Measurements from ENCODE around the gene LRRC56. TPM values are rescaled to one million over a fixed set of nuclear protein-coding genes. Genes with fewer than 3 reads are reported as not detected.

LRRC56 gene
- total and polyA plus RNA-seq, 4 experiments from 2014 or later = 0.24 to 4.6 (median 3.0) TPM

DNA sequence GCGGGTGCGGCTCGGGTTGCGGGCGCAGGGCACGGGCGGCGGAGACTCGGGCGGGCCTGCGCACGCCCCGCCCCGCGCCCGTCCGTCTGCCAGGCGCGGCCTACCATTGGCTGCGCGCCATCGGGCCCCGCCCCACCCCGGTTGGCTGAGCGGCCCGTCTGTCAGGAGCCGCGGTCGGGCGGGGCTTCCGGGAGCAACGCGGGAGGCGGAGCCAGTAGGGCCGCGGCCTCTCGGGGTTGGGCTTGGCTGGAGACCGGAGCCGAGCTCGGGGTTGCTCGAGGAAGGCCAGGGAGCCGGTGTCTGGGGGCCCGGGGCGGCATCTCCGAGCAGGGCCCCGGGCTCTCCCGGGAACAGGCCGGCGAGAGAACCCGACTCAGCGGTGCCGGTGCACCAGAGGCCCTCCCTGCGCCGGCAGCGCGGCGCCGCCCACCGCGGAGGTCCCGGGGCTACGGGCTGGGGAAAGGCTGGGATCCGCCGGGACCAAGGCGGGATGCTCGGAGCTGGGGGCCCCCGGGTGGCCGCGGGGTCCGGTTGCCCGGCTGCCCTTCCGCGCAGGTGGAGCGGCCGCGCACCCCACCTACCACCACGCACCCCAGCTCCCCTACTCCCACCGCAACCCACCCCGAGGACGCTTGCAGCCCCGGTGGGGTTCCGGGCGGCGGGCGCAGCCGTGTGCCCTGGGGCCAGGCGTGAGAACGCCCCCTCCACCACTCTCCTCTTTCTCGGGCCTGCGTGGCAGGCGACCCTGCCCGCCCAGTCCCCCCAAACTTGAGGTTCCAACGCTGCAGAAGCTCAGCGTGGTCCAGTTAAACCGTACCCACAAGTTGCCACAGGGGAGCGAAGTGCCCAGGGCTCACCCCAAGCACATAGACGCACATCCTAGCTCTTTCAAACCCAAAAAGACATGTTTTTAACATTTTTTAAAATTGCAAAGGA, 1.5 kb upstream of the LRRC56 start, which contains the start of gene HRAS:
TSS of gene HRAS (minus strand) at position 58 of the 936 bp plus-strand sequence.
- Mint-ChIP-seq H3K4me3 (peak within 1 kb of the TSS; percentile 90 to 98 (median 96)), H3K4me1 (peaks cover 4 to 34% (median 16%) of the 10 kb centered on the region in 4 donors), H3K9me3 (no peaks in the 10 kb centered on the region), H3K27me3 (no peaks in the 10 kb centered on the region), H3K27ac (peak within 1 kb of the TSS; percentile 92 to 98 (median 97)), H3K36me3 (peaks cover 0 to 10% of the 10 kb centered on the region in 2 donors)
- POLR2A ChIA-PET (ENCODE audit: partially characterized antibody) = interaction anchor here (0.8 to 5.3 kb wide), 28 partner anchors 9 to 298 kb away, joined by 3 to 47 read pairs (median 5); partner anchors contain the start of genes DEAF1, IRF7, PHRF1 and PTDSS2
- H3K4me1 ChIP-seq (ENCODE audit: insufficient read depth, low read length) = peaks cover 40% of the 10 kb centered on the region
- H3K27me3 ChIP-seq (ENCODE audit: insufficient read depth, low read length) = no peaks in the 10 kb centered on the region
- no peaks in the 10 kb centered on the region for H3K9me3 ChIP-seq (ENCODE audit: control insufficient read depth in 1 of 2, low read length in 2 of 2)
- peak within 1 kb of the TSS; percentile 29 to 69 for H3K4me3 ChIP-seq (ENCODE audit: low read length in 2 of 2)
- CTCF ChIA-PET (ENCODE audit: partially characterized antibody) = interaction anchor here (0.6 to 1.8 kb wide), 7 partner anchors 17 to 213 kb away, joined by 3 to 11 read pairs (median 4); partner anchors contain the start of genes PHRF1 and TMEM80
- H3K36me3 ChIP-seq (ENCODE audit: insufficient read depth, low read length) = peaks cover 24% of the 10 kb centered on the region
- H3K27ac ChIP-seq (ENCODE audit: low read depth, low read length) = peak within 1 kb of the TSS; percentile 65
- intact Hi-C loops (cut with micrococcal nuclease) = loop anchor here (1.0 to 2.0 kb wide), 4 partner anchors 17 to 261 kb away; partner anchors contain the start of genes LMNTD2 and RASSF7
- DNase-seq = peak; percentile 93 to 98 (median 96)

DNA sequence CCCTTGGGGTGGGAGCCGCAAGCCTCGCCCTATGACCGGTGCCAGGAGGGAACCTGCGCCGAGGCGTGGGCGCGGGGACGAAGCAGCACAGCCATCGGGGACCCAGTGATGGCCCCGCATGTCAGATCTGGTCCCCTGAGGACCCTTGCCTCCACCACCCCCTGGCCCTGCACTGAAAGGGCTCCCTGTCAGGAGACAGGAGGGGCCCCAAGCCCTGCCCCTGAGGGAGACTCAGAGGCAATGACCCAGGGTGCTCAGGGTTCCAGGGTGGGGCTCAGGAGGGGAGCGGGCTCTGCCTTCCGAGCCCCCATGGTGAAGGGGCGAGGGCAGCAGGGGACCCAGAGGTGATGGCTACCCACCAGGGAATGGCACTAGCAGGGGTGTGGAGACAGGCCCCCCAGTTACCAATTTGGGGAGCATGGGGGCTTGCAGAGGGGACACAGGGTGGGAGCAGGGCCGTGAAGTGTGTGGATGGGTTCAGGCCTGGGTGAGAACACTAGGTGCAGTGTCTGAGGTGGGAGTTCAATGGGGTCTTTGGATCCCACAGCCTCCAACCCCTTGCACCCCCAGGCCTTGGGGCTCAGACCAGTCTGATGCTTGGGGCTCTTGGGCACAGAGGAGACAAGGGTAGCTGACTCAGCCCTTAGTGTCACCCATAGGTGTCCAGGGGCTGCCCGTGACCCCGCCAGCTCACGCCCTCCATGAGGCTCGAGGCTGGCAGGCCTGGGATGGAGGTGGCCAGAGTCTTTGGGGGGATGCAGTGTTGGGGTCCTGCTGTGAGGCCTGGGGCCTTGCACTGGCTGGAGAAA, 499 bp downstream of the LRRC56 start:
- peaks cover 6 to 34% (median 17%) of the 10 kb centered on the region in 4 donors for H3K4me1 Mint-ChIP-seq
- Histone ChIP-seq H3K36me3 (ENCODE audit: insufficient read depth, low read length) (peaks cover 6% of the 10 kb centered on the region), H3K4me1 (ENCODE audit: insufficient read depth, low read length) (peaks cover 40% of the 10 kb centered on the region), H3K27ac (ENCODE audit: low read depth, low read length) (peak overlapping the region; percentile 65), H3K27me3 (ENCODE audit: insufficient read depth, low read length) (no peaks in the 10 kb centered on the region), H3K4me3 (ENCODE audit: low read length in 2 of 2) (peak overlapping the region; percentile 11 to 69), H3K9me3 (ENCODE audit: control insufficient read depth in 1 of 2, low read length in 2 of 2) (no peaks in the 10 kb centered on the region)
- H3K4me3 Mint-ChIP-seq = peak overlapping the region; percentile 61 to 81 (median 70)
- H3K27ac Mint-ChIP-seq = peak overlapping the region; percentile 82 to 92 (median 85)
- ChIA-PET POLR2A (ENCODE audit: partially characterized antibody) (interaction anchor here (1.4 to 5.3 kb wide), 8 partner anchors 17 to 221 kb away, joined by 4 to 47 read pairs (median 13); partner anchors contain the start of genes DEAF1, LMNTD2, PHRF1 and PTDSS2), CTCF (ENCODE audit: partially characterized antibody) (interaction anchor here (1.3 kb wide), 1 partner anchor 19 kb away, joined by 4 read pairs; no protein-coding TSS in a partner anchor)
- DNase-seq = peak in 1 of 5 donors; percentile 40
- peaks cover 0 to 2% of the 10 kb centered on the region in 2 donors for H3K36me3 Mint-ChIP-seq
- intact Hi-C loops (cut with micrococcal nuclease) = loop anchor here (1.0 to 2.0 kb wide), 4 partner anchors 17 to 157 kb away; partner anchors contain the start of genes DEAF1, LMNTD2, RASSF7 and TMEM80
- H3K9me3 Mint-ChIP-seq = no peaks in the 10 kb centered on the region
- H3K27me3 Mint-ChIP-seq = no peaks in the 10 kb centered on the region

DNA sequence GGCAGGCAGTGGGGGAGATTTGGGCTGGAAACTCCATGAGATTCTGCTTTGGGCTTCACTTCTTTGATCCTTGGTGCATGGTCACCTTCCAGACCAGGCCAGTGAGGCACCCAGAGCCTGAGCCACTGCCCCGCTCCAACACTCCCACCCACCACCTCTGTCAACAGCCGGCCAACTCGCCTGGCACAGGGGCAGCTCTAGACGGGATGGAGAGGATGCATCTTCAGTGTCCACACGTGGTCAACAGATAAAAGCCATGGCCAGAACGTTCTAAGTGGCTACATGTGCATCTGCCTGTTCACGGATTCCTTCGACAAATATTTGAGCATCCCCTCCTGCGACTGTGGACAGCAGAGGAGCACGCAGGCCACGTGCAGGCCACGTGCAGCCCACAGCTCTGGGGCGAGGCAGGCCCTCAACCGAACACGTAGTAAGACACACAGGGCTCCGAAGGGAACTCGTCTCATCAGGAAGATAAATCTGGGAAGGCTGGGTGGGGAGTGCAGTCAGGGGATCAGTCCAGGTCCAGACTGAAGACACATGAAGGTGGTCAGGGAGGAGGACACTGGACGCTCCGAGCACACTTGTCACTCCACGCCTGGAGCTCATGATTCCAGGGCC, 1.2 kb downstream of the LRRC56 start:
- peaks cover 6 to 34% (median 17%) of the 10 kb centered on the region in 4 donors for H3K4me1 Mint-ChIP-seq
- H3K27ac Mint-ChIP-seq = peak overlapping the region; percentile 60 to 92 (median 84)
- Histone ChIP-seq H3K4me1 (ENCODE audit: insufficient read depth, low read length) (peaks cover 40% of the 10 kb centered on the region), H3K4me3 (ENCODE audit: low read length in 2 of 2) (no peak overlapping the region), H3K27me3 (ENCODE audit: insufficient read depth, low read length) (no peaks in the 10 kb centered on the region), H3K9me3 (ENCODE audit: control insufficient read depth in 1 of 2, low read length in 2 of 2) (no peaks in the 10 kb centered on the region), H3K36me3 (ENCODE audit: insufficient read depth, low read length) (peaks cover 2% of the 10 kb centered on the region), H3K27ac (ENCODE audit: low read depth, low read length) (no peak overlapping the region)
- CTCF ChIA-PET (ENCODE audit: partially characterized antibody) = interaction anchor here (1.2 kb wide), 1 partner anchor 17 kb away, joined by 3 read pairs; no protein-coding TSS in a partner anchor
- POLR2A ChIA-PET (ENCODE audit: partially characterized antibody) = interaction anchor here (3.9 kb wide), 1 partner anchor 17 kb away, joined by 26 read pairs; no protein-coding TSS in a partner anchor
- peak overlapping the region in 3 of 8 donors; percentile 14 to 74 (median 69) for H3K4me3 Mint-ChIP-seq
- H3K27me3 Mint-ChIP-seq = no peaks in the 10 kb centered on the region
- no peaks in the 10 kb centered on the region for H3K9me3 Mint-ChIP-seq
- peak in 1 of 5 donors; percentile 26 for DNase-seq
- peaks cover 0 to 2% of the 10 kb centered on the region in 2 donors for H3K36me3 Mint-ChIP-seq
- intact Hi-C loops (cut with micrococcal nuclease) = no loop called here

DNA sequence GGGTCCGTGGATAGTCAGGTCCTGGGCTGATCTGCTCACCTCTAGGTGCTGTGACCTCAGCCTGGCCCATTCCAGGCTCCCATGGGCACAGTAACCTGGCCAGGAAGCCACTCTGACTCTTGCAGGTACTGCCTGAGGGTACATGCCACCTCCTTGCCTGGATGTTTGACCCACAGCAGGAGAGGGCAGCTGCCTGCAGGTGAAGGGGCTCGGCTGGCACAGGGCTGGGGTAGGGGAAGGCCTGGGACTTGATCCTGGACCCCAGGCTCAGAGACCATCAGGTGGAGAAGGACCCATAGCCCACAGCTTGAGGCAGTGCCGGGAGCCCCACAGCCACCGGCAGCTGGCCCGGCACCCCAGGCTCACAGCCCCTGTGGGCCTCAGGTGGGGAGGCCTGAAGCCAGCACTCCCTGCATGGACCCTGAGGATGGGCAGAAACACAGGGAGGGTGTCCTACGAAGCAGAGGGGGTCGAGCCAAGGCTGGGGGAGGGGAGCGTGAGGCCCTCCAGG, 2.7 kb downstream of the LRRC56 start:
- Mint-ChIP-seq H3K4me3 (no peak overlapping the region), H3K36me3 (no peaks in the 10 kb centered on the region), H3K27ac (no peak overlapping the region), H3K4me1 (peaks cover 6 to 26% (median 17%) of the 10 kb centered on the region in 4 donors), H3K27me3 (no peaks in the 10 kb centered on the region), H3K9me3 (no peaks in the 10 kb centered on the region)
- POLR2A ChIA-PET (ENCODE audit: partially characterized antibody) = no interaction called here
- no peak overlapping the region for H3K27ac ChIP-seq (ENCODE audit: low read depth, low read length)
- no peaks in the 10 kb centered on the region for H3K36me3 ChIP-seq (ENCODE audit: insufficient read depth, low read length)
- intact Hi-C loops (cut with micrococcal nuclease) = no loop called here
- no peaks in the 10 kb centered on the region for H3K9me3 ChIP-seq (ENCODE audit: control insufficient read depth in 1 of 2, low read length in 2 of 2)
- peak in 1 of 5 donors; percentile 22 for DNase-seq
- peaks cover 28% of the 10 kb centered on the region for H3K4me1 ChIP-seq (ENCODE audit: insufficient read depth, low read length)
- H3K27me3 ChIP-seq (ENCODE audit: insufficient read depth, low read length) = no peaks in the 10 kb centered on the region
- no peak overlapping the region for H3K4me3 ChIP-seq (ENCODE audit: low read length in 2 of 2)
- CTCF ChIA-PET (ENCODE audit: partially characterized antibody) = interaction anchor here (1.1 to 1.2 kb wide), 2 partner anchors 14 to 15 kb away, joined by 3 to 4 read pairs; no protein-coding TSS in a partner anchor

DNA sequence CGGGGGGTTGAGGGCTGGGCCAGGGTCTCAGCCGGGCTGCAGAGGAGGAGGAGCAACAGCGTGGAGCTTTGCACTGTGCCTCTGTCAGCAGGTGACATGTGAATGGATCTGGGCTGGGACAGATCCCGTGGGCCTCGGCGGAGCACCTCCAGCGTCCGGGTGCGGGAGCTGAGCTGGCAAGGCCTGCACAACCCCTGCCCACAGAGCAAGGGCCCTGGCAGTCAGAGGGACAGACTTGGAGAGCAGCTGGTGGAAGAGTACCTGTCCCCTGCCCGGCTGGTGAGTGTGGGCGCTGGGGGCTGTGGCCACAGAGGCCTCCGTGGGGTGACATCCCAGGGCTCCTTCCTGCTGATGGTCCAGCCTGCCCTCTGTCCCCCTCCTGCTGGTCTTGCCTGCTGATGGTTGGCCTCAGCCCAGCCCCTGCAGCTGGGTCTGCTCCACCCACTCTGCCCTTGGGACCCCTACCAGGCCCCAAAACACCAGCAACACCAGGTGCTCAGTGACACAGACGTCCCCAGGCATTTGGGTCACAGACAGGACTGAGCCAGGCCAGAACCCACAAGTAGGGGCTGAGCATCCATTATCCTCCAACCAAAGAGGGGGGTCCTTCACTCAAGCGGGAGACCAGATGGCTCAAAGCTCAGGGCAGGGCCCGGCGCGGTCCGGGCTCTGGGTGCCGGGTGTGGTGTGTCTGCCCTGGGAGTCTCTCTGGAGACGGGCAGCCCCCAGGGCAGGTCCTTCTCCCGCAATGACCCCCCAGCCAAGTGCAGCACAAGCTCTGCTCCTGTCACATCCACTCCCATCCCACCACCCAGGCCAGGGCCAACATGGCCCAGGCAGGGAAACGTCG, 3.5 kb downstream of the LRRC56 start:
- intact Hi-C loops (cut with micrococcal nuclease) = no loop called here
- peaks cover 28% of the 10 kb centered on the region for H3K4me1 ChIP-seq (ENCODE audit: insufficient read depth, low read length)
- Mint-ChIP-seq H3K27me3 (no peaks in the 10 kb centered on the region), H3K9me3 (no peaks in the 10 kb centered on the region), H3K27ac (no peak overlapping the region), H3K4me3 (no peak overlapping the region), H3K36me3 (no peaks in the 10 kb centered on the region), H3K4me1 (peaks cover 6 to 26% (median 17%) of the 10 kb centered on the region in 4 donors)
- ChIA-PET POLR2A (ENCODE audit: partially characterized antibody) (no interaction called here), CTCF (ENCODE audit: partially characterized antibody) (interaction anchor here (0.7 to 1.1 kb wide), 2 partner anchors 14 to 15 kb away, joined by 3 to 4 read pairs; no protein-coding TSS in a partner anchor)
- H3K27me3 ChIP-seq (ENCODE audit: insufficient read depth, low read length) = no peaks in the 10 kb centered on the region
- no peak overlapping the region for H3K27ac ChIP-seq (ENCODE audit: low read depth, low read length)
- no peaks in the 10 kb centered on the region for H3K36me3 ChIP-seq (ENCODE audit: insufficient read depth, low read length)
- no peak for DNase-seq
- no peaks in the 10 kb centered on the region for H3K9me3 ChIP-seq (ENCODE audit: control insufficient read depth in 1 of 2, low read length in 2 of 2)
- no peak overlapping the region for H3K4me3 ChIP-seq (ENCODE audit: low read length in 2 of 2)

All from CD4-positive, alpha-beta memory T cell (primary cell).